Osteocyte (in vitro differentiated cells): ENCODE results near the gene TXNDC11. TPM values are rescaled to one million over a fixed set of nuclear protein-coding genes. Genes with fewer than 3 reads are reported as not detected.
"Not testable (repeated sequence)": the region's sequence is repeated elsewhere in the genome, so short reads cannot be mapped to it uniquely, and the experiment has no call there.

Experiments used
- DNase-seq: peaks from one replicate; pipeline ENCODE4 v3.0.0; 2021; ENCODE audit warnings: mixed read lengths; ENCODE audit not compliant: unreplicated experiment; ENCODE audit errors: extremely low spot score
- H3K27ac Mint-ChIP-seq: one replicate; pipeline ENCODE4 v1.8.0; 2021; ENCODE audit warnings: mild to moderate bottlenecking, mixed read lengths; ENCODE audit not compliant: unreplicated experiment
- H3K27me3 Mint-ChIP-seq: one replicate; pipeline ENCODE4 v1.8.0; 2021; ENCODE audit warnings: mixed read lengths; ENCODE audit not compliant: unreplicated experiment
- H3K36me3 Mint-ChIP-seq: one replicate; pipeline ENCODE4 v1.8.0; 2021; ENCODE audit warnings: mixed read lengths; ENCODE audit not compliant: unreplicated experiment
- H3K4me1 Mint-ChIP-seq: one replicate; pipeline ENCODE4 v1.8.0; 2021; ENCODE audit warnings: mixed read lengths; ENCODE audit not compliant: unreplicated experiment
- H3K4me3 Mint-ChIP-seq: one replicate; pipeline ENCODE4 v1.8.0; 2021; ENCODE audit warnings: mild to moderate bottlenecking, moderate library complexity, mixed read lengths; ENCODE audit not compliant: unreplicated experiment
- H3K9me3 Mint-ChIP-seq: one replicate; pipeline ENCODE4 v1.8.0; 2021; ENCODE audit warnings: mixed read lengths; ENCODE audit not compliant: unreplicated experiment
- long read RNA-seq: library from polyadenylated mRNA; unstranded; transcript quantifications from one replicate; pipeline ENCODE4 v2.0.0, GENCODE V29; 2021
- total RNA-seq: library from RNA; stranded (reverse); gene quantifications from 2 replicates; pipeline ENCODE4 v1.2.1, GENCODE V29; 2021
- TF ChIP-seq, protein P1 (sequence below): fragments of 200-600 bp; sonication (generic); IDR thresholded peaks from 2 replicates; pipeline ENCODE4 v1.5.0; 2021; ENCODE audit warnings: antibody characterized with exemption, mild to moderate bottlenecking, moderate library complexity

TXNDC11 gene, protein sequence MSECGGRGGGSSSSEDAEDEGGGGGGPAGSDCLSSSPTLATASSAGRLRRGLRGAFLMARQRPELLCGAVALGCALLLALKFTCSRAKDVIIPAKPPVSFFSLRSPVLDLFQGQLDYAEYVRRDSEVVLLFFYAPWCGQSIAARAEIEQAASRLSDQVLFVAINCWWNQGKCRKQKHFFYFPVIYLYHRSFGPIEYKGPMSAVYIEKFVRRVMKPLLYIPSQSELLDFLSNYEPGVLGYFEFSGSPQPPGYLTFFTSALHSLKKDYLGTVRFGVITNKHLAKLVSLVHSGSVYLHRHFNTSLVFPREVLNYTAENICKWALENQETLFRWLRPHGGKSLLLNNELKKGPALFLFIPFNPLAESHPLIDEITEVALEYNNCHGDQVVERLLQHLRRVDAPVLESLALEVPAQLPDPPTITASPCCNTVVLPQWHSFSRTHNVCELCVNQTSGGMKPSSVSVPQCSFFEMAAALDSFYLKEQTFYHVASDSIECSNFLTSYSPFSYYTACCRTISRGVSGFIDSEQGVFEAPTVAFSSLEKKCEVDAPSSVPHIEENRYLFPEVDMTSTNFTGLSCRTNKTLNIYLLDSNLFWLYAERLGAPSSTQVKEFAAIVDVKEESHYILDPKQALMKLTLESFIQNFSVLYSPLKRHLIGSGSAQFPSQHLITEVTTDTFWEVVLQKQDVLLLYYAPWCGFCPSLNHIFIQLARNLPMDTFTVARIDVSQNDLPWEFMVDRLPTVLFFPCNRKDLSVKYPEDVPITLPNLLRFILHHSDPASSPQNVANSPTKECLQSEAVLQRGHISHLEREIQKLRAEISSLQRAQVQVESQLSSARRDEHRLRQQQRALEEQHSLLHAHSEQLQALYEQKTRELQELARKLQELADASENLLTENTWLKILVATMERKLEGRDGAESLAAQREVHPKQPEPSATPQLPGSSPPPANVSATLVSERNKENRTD
- total RNA-seq = 31.9 and 32.3 TPM in 2 replicates
- long read RNA-seq, partial matches to known transcripts = 3 of 7 reads
- long read RNA-seq, other reads (novel, unspliced or antisense) = 3 of 7 reads

DNA sequence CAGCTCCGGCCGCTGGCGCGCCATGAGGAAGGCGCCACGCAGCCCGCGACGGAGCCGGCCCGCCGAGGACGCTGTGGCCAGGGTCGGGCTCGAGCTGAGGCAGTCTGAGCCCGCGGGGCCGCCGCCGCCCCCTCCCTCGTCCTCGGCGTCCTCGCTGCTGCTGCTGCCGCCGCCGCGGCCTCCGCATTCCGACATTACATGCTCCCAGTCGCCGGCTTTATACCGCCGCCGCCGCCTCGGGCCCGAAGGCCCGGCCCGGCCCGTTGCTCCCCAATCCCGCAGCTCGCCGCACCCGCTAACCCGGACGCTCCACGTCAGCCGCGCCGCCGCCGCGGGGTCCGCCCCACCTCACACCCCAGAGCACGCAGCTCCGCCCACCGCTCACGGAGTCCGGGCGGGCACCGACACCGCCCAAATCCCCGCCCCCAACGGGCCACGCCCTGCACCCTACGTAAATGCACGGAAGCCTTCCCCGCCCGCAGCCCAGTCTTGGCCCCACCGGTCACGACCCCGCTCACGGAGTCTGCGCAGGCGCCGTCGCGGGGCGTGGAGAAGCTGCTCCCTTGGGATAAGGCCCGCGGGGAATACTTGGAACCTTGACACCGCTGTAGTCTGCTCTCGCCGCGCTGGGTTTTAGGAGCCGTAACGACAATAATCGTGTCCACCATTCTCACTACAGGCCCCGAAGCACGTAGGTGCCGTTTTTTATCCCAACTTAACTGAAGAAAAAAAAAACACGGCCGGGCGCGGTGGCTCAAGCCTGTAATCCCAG is at the start of gene TXNDC11:
TXNDC11 (minus strand) TSS at position 322 of the 772 bp plus-strand sequence; CDS start at position 195, 127 bp downstream.
- no peaks in the 10 kb centered on the region for H3K27me3 Mint-ChIP-seq
- TF ChIP-seq, protein P1, sequence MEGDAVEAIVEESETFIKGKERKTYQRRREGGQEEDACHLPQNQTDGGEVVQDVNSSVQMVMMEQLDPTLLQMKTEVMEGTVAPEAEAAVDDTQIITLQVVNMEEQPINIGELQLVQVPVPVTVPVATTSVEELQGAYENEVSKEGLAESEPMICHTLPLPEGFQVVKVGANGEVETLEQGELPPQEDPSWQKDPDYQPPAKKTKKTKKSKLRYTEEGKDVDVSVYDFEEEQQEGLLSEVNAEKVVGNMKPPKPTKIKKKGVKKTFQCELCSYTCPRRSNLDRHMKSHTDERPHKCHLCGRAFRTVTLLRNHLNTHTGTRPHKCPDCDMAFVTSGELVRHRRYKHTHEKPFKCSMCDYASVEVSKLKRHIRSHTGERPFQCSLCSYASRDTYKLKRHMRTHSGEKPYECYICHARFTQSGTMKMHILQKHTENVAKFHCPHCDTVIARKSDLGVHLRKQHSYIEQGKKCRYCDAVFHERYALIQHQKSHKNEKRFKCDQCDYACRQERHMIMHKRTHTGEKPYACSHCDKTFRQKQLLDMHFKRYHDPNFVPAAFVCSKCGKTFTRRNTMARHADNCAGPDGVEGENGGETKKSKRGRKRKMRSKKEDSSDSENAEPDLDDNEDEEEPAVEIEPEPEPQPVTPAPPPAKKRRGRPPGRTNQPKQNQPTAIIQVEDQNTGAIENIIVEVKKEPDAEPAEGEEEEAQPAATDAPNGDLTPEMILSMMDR = no peak
- H3K4me1 Mint-ChIP-seq = peaks cover 50% of the 10 kb centered on the region
- H3K9me3 Mint-ChIP-seq = no peaks in the 10 kb centered on the region
- H3K36me3 Mint-ChIP-seq = peaks cover under 1% of the 10 kb centered on the region
- peak within 1 kb of the TSS; percentile 97 for H3K27ac Mint-ChIP-seq
- peak within 1 kb of the TSS; percentile 95 for H3K4me3 Mint-ChIP-seq
- peak; percentile 99 for DNase-seq

DNA sequence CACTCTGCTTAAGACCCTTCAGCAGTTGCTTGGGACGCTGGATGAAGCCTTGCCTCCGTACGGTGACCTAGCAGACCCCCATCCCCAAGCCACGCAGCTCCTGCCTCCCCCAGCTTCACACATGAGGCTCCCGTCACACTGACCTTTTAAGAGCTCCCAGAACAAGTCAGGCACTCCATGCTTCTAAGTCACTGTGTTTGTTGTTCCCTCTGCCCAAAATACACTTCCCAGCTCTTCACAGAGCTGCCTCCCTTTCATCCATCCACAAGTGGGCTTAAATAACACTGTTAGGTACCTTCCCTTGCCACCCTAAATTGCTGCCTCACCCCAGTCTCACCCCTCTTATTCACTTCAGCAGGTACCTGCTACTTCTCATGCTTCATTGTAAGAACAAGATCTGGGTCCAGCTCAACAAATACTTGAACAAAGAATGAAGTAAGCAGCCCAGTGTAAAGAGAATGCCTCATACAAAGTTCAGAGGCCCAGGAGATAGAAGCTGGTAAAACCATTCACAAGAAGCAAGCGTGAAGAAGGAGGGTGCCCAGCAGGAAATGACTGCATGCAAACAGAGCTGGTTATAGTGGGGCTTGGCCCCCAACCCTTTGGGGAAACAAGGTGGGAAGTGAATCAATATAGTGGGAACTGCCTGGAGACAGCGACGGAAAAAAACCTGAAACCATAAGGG is 48.6 kb upstream of the TXNDC11 start:
- Mint-ChIP-seq H3K27me3 (no peaks in the 10 kb centered on the region), H3K4me1 (peaks cover 69% of the 10 kb centered on the region), H3K9me3 (no peaks in the 10 kb centered on the region), H3K27ac (peak overlapping the region; percentile 62), H3K4me3 (no peak overlapping the region), H3K36me3 (peaks cover 10% of the 10 kb centered on the region)
- TF ChIP-seq, protein P1 = no peak
- DNase-seq = no peak

DNA sequence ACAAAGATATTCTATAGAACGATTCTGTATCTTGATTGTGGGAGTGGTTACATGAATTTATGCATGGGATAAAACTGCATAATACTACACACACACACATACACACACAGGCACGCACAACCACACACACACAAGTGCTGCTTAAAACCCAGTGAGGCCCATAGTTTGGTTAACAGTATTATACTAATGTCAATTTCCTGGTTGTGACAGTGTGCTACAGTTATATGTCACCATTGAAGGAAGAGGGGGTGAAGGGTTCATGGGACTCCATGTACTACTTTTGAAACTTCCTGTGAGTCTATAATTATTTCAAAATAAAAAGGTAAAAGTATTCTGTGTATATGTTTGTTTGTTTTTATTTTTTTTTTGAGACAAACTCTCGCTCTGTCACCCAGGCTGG is 46.3 kb upstream of the TXNDC11 start:
- Mint-ChIP-seq H3K36me3 (peaks cover 4% of the 10 kb centered on the region), H3K27me3 (no peaks in the 10 kb centered on the region), H3K27ac (no peak overlapping the region), H3K9me3 (no peaks in the 10 kb centered on the region), H3K4me1 (peaks cover 62% of the 10 kb centered on the region), H3K4me3 (no peak overlapping the region)
- DNase-seq = no peak
- TF ChIP-seq, protein P1 = no peak

DNA sequence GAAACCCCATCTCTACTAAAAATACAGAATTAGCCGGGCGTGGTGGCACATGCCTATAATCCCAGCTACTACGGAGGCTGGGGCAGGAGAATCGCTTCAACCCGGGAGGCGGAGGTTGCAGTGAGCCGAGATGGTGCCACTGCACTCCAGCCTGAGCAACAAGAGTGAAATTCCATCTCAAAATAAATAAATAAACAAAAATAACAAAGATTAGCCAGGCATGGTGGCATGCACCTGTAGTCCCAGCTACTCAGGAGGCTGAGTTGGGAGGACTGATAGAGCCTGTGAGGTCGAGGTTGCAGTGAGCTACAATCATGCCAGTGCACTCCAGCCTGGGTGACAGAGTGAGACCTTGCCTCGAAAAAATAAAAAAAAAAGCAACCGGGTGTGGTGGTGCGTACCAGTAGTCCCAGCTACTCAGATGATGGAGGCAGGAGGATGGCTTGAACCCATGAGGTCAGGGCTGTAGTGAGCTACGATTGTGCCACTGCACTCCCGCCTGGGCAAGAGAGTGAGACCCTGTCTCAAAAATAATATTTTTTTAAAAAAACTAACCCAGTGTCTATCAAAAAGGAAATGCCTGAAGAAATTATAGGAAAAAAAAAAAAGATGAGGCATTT is 42.4 kb upstream of the TXNDC11 start:
- H3K27ac Mint-ChIP-seq = peak overlapping the region; percentile 75
- peaks cover 68% of the 10 kb centered on the region for H3K4me1 Mint-ChIP-seq
- not testable (repeated sequence) for H3K36me3 Mint-ChIP-seq, H3K9me3 Mint-ChIP-seq, DNase-seq, H3K27me3 Mint-ChIP-seq, H3K4me3 Mint-ChIP-seq

DNA sequence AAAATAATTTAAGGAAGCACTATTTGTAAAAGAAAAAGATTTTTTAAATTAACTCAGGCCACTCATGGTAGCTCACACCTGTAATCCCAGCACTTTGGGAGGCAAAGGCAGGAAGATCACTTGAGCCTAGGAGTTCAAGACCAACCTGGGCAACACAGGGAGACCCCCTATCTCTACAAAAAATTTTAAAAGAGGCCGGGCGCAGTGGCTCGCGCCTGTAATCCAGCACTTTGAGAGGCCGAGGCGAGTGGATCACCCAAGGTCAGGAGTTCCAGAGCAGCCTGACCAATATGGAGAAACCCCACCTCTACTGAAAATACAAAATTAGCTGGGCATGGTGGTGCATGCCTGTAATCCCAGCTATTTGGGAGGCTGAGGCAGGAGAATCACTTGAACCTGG is 41.7 kb upstream of the TXNDC11 start:
- H3K36me3 Mint-ChIP-seq = peaks cover 10% of the 10 kb centered on the region

More for the DNA sequence above, 41.7 kb upstream of the TXNDC11 start:
- not testable (repeated sequence) for DNase-seq, H3K9me3 Mint-ChIP-seq, H3K27me3 Mint-ChIP-seq, H3K4me3 Mint-ChIP-seq
- Mint-ChIP-seq H3K4me1 (peaks cover 67% of the 10 kb centered on the region), H3K27ac (peak overlapping the region; percentile 75)
